ENCODE data around the gene C16orf96.

C16orf96 gene

DNA sequence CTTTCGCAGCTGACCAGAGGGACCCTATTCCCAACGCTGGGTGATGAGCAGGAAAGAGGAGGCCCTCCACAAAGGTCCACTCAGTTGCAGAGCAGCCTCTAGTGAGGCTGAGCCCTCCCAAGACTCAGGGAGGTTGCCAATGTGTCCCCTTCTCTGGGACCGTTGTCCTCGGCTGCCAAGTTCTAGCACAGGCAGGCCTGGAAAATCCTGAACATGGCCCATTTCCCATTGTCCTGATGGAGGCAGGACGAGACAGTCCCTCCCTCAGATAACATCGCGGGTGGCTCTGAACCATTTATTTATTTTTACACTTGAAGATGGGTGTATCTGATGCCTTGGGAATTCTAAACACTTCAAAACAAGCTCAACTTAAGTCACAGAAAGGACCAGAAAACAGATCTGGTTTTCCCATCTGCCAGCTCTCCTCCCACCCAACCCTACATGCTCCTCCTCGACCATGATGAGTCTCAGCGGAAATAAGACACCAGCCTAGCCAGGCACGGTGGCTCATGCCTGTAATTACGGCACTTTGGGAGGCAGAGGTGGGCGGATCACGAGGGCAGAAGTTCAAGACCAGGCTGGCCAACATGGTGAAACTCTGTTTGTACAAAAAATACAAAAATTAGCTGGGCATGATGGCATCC, 30.4 kb upstream of the C16orf96 start:
- no peak for DNase-seq

DNA sequence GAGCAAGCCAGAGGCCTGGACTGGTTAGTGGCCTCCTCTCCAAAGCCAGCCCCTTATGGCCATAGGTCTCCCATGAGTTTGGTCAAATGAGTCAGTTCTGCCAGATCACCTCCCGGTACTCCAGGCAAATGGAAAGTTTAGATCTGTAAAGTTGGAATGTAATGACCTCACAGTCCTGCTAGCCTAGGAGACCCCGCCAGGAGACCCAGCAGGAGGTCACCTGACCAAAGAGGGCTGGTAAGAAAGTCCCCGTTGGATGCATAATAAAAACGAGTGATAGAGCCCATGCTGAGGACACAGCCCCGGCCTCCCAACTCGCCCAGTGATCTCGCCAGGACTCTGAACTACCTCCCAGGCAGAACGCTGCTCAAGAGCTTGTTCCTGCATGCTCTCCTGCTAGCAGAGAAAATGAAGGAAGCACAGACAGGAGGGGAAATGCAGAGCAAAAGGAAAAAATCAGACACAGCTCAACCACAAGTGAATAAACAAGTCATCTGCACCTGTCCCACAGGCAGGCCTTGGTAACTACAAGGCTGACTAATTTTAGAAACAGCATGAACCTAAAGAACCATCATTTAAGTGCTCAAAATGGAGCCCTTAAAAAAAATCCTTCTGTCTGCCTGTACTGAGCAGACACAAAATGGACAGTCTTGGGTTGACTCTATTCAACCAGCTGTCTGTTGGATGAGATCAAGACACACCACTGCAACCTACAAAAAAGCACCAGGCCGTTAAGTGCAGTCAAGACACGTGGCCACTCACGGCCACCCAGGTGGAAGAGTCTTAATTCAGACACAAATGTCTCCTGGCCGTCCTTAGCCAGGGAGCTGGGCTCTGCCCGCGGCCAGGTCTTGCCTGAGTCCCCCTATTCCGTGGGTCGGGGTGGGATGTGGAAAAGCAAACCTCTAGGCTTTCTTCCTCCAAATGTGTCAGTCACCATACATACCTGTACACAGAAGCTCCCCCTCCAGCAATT, 26.8 kb upstream of the C16orf96 start:
- DNase-seq = no peak

DNA sequence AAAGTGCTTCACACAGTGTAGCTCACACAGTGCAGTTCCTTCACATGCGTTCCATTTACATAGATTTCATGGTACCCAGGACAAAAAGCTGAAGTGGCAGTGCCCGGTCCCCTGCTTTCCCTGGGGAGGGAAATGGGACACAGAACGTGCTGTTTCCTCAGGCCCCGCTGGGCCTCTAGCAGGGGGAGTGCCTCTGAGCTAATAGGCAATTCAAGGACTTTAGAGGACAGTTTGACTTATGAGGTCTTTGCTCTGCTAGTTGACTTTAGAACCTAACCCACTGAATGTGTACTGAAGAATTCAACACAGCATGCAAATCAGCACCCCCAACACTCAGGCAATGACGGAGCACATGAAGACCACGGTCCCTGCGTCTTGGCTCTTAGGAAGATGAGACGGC, 24.3 kb upstream of the C16orf96 start:
- DNase-seq = no peak

DNA sequence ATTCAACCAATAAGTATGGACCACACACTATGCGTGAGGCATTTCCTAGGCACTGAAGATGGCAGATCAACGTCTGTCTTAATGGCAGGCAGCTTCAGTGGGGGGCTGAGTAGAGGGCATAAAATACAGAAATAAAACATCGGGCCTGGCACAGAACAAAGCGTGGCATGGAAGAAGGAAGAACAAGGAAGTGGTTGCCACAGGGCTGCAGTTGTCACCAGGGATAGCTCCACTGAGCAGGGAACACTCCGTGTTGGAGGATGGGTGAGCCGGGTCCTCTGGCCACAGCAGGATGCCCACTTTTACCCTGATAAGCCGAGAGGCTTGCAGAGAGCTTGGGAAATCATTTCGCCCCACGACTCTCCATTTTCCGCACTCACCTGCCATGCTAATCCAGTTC, 23.9 kb upstream of the C16orf96 start:
- DNase-seq = no peak

DNA sequence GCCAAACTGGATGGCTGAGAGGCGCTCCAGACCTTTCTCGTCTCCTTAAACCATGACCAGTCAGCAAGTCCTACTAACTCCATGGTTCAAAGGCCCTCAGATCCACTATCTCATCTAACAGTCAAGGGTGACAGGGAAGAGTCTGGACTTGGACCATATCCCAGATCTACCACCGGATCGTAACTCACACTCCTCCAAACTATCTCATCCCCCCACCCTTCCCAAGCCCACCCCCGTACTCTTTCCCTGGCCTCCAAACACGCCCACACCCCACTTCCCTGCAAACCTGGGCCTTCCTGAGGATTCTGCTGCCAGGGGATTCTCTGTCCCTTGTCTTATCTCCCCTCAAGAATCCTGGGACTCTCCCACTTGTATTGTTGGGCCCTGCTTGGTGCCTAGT, 22.6 kb upstream of the C16orf96 start:
- no peak for DNase-seq

DNA sequence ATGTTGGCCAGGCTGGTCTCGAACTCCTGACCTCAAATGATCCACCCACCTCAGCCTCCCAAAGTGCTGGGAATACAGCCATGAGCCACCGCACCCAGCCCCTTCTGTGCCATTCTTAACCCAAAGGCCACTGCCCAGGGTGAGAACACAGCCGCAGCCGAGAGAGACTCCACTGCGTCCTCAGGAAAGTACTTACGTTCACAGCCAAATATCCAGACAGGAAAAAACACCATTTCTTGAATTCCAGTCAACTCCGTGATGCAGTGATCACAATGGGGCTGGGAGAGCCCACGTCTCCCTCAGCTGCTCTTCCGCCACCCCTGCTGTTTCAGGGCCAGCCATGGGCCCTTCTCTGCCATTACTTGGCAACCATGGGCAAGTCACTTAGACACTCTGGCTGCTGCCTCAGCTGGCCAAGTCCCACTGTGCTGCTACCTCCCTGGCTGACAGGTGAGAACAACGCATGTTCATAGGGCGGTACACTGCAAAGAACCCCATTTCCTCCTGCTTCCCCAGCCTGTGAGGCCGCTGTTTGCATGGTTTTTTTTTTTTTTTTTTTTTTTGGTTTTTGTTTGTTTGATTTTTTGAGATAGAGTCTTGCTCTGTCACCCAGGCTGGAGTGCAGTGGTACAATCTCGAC, 21.9 kb upstream of the C16orf96 start:
- DNase-seq = no peak

DNA sequence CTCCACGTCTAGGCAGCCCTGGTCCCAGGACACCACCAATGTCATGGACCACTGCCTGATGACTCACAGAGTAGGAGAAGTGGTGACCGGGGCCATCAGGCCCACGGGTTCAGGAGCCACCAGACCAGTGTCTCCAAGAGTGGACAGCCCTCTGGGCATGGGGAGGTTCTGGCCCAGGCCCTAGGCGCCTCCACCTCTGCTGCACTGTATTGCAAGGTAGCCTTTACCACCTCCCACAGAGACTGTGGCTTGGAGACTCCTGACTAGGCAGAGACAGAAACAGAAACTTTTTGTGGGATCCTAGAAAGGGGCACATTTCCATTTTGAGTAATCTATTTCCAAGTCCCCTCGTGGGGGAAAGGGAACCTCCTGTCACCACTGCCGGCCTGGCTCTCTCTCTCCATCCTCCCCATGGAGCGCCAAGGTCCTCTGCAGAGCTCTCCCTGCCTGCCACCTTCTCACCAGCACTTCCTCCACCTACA, 20.5 kb upstream of the C16orf96 start:
- no peak for DNase-seq

DNA sequence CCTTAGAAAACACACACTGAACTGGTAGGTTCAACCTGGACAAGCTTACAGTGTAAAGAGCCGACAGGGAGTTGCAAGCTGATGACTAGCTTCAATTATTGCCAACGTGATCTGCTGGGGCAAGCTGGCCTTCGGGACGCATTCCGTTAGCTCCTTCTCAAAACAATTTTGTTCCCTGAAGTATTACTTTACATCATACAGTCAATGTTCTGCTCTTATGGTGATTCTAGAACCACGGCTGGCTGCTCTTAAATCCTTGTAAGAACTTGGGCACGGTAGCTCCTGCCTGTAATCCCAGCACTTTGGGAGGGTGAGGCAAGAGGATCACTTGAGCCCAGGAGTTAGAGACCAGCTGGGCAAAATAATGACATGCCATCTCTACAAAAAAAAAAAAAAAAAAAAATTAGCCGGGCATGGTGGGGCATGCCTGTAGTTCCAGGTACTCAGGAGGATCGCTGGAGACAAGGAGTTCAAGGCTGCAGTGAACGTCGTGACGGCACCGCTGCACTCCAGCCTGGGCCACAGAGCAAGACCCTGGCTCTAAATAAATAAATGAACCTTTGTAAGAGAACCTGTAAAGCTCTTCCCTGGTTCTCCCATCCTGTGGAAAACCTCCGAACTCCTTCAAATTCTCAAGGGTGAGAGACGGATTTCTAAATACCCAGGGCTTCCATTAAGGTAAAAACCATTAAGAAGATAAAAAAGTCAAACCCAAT, 19.6 kb upstream of the C16orf96 start:
- no peak for DNase-seq

DNA sequence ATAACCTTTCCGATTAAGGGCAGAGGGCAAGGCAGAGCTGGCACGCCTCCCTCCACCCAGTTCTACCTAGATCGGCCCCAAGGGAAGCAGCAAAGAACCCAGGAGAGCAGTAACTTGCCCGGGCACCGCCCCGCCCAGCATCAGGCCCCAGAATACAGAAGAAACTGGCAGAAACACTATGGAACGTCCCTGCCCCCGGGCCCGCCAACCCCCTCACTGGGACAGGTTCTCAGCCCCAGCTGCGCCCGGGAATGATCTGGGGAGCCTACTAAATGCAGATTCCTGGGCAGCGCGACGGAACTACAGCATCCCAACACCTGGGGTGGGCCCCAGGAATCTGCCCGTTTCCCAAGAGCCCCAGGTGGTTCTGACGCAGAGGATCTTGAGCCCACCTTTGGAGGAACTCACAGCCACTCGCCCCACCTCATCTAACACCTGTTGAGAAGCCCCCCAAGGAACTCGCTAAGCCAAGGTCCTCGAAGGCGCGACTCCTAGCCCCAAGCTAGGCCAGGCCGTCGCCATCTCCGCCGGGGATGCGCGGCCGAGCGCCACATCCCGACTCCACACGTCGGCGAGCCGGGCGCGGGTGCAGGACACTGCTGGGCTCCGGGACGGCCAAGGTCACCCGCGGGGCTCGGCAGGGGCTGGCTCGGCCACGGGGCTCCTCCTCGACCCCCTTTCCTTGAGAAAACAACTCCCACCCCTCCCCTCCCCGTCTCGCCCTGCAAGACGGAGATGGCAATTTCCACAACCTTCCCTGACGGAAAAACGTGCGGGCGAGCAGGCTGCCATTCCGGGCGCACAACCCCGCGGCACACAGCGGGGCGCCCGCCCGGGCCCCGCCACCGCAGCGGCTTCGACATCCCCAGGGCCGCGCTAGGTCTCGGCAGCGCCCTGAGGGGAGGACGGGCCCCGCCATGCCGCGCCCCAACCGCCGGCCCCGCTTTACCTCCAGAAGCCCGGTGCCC, 18.5 kb upstream of the C16orf96 start:
- no peak for DNase-seq

DNA sequence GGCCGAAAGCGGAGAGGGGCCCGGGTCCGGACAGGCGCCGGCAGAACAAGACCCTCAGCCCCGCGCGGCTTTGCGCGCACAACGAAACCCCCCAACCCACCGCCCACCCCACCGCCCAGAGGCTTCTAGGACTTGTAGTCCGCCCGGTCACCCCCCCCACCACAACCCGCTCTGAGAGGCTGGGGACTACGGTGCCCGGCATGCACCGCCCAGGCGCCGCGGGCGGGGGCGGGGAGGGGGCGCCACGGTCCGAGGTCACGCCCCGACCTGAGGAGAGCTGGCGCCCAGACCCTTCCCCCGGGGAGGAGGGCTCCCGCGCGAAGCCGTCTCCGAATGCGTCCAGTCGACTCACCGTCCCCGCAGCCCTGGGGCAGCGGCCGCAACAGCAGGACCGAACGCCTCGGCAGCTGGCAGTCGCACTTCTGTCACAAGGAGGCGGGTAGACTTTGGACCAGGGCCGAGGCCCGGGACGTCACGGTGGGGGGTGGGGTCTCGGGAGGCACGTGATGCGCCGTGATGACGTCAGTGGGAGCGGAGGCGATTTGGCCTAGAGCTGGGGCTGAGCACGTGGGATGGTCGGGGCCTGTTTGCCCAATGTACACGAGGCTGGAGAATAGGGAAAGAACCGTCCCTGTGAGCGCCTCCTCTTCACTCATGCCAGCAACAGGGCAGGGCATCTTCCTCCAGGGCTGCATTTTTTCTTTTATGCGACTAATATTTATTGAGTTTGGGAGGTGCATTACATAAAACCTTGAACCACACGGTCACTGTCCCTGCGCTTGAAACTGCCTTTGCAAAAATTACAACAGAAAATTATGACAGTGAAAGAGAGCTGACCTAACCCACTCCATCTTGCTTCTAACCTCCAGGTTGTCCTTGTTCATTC, 17.5 kb upstream of the C16orf96 start, which contains the start of gene CDIP1:
Gene CDIP1, minus strand, starts transcription at position 424 of the 886 bp plus-strand sequence. CDS start 24,643 bp downstream, outside the sequence.
- peak; percentile 85 to 93 (median 88) for DNase-seq

DNA sequence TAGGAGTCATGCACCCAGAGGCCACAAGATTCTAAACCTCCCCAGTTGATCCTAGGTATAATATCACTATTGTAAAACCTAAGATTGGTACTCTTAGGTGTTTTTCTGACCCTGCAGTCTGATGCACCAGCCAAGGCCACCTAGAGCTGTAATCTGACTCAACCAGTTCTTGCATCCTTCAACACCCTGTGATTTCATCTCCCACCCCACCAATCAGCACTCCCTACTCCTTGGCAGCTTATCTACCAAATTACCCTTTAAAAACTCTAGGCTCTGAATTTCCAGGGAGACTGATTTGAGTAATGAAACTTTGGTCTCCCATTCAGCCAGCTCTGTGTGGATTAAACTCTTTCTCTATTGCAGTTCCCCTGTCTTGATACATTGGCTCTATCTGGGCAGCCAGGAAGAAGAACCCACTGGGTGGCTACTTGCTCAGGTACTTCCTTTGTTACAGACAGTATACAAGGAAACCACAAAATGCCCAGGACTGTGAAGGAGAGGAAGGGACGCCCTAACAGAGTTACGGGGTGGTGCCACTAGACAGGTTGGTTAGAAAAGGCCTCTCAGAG, 16.3 kb upstream of the C16orf96 start:
- no peak for DNase-seq

DNA sequence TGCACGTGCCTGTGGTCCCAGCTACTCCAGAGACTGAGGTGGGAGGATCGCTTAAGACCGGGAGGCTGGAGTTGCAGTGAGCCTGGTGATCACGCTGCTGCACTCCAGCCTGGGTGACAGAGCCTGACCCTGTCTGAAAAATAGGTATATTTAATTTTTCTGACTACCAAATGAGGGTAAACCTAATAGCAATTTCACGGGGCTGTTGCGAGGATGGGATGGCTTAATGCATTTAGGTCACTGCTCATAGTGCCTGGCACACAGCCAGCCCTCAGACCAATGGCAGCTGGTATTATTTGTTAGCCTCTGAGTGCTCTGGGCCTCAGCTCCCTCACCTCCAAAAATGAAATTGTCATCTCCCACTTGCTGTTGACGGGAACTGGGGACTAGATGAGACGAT, 11.7 kb upstream of the C16orf96 start:
- DNase-seq = no peak

DNA sequence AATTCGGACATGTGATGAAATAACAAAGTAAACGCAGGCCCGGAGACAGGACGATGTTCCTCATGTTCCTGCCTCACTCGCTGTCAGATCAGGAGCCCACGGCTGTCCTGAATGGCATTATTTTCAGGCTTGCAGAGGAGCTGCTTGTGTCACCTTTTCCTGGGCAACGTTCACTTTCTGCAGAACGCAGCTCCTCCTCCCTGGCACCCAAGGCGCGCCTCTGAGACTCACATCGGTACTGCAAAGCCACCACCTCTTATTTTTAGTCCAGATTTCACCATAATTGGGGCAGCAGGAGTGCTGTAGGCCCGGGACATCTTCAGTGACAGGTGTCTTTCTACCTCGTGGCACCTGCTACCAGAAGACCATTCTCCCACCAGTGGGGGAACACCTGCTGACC, 8.0 kb upstream of the C16orf96 start:
- no peak for DNase-seq

DNA sequence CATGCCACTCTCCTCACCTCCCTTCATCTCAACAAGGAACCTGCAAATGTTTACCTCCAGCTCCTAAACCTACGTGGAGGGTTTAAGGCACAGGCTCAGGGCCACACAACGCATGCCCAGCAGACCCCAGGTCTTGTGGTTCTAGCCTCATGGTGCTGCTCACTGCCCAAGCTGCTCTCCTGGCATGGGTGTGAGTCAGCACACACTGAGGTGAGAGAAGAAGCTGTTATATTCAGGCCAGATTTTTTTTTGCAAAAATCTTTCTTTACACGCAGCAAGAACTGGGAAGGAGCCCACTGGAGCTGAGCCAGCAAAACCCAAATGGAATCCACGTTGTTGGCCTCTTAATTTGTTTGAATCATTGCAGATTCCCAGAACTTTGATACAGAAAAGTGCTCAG, 5.5 kb upstream of the C16orf96 start:
- no peak for DNase-seq

DNA sequence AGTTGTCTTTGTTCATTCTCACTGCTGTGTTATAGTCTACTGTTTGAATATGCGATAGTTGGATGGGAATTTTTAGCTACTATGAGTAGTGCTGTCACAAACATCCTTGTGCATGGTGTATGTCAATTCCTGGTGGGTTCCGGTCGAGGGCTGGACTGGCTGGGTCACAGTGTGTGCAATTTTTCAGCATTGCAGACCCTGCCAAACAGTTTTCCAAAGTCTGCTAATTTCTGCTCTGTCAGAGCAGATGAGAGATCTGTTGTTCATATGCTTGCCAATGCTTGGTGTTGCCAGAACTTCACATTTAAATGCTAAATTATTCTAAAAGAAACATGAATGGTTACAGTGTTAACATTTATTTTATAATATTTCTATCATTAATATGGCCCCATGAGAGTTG, 3.6 kb upstream of the C16orf96 start:
- DNase-seq = no peak

DNA sequence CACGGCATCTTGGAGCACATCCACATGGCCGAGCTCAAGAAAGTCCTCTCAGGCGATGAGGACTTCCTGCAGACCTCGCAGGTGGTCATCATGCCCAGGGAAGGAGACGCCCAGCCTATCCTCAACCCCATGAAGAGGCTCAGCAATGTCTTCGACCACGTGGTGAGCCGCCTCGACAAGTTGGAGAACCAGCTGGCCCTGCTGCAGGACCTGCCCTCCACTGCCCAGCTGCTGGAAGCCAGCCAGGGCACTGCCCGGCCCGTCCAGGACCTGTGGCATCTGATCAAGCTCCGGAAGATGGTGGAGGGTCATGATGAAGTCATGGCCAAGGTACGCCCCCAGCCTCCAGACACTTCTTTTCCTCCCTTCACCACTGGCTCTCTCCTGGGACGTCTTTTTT, 440 bp downstream of the C16orf96 start:
- no peak for DNase-seq

DNA sequence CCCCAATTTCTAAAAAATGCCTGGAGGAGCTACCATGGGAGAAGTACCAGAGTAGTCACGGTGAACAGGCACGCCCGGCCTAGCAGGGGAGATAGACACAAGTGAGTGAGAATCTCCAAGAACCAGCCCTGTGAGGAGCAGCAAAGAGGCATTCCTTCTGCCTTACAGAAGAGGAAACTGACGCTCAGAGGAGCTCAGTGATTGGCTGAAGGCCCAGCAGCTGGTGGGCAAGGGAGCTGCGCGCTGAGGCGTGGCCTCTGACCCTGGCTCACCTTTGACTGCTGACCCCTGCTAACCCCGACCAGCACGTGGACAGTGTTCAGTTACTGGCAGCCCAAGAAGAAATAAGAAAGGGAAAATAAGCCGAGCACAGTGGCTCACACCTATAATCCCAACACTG, 1.8 kb downstream of the C16orf96 start:
- no peak for DNase-seq

DNA sequence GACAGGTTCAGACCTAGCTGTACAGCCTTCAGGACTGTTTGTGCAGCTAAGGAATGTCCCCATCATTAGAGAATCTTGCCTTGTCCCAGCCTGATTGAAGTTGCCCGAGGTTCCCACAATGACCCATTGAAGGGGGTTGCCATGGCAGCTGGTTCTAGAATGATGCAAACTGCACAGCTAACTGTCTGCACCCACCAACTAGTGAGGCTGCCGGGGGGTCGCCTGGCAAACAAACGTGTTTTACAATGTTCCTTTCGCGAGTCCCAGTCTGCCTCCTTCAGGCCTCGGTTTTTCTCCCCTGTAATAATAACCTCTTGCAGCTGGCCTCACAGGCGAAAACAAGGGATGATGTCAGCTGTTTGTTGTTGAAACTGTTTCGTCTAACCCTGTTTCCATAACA, 5.5 kb downstream of the C16orf96 start:
- no peak for DNase-seq

DNA sequence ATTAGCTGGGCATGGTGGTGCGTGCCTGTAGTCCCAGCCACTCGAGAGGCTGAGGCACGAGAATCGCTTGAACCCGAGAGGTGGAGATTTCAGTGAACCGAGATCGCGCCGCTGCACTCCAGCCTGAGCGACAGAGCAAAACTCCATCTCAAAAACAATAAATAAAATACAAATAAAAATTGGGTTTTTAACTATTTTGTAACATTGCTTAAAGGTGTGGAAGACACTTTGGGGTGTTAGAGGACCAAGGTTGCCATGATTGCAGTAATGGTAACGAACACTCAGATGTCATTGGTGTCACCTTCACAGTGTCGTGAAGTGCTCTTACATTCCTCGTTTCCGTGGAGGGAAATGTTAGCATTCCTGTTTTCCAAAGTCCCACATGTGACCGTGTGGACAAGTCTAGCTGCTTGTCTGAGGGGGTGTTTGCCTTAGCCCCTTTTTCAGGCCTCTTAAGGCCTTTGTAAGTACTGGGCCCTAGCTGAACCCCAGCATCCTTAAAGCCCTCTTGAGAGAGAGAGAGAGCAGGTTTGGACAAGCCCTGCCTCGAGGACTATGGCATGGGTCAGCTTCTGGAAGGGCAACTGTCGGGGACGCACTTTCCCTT, 8.6 kb downstream of the C16orf96 start:
- DNase-seq = no peak

DNA sequence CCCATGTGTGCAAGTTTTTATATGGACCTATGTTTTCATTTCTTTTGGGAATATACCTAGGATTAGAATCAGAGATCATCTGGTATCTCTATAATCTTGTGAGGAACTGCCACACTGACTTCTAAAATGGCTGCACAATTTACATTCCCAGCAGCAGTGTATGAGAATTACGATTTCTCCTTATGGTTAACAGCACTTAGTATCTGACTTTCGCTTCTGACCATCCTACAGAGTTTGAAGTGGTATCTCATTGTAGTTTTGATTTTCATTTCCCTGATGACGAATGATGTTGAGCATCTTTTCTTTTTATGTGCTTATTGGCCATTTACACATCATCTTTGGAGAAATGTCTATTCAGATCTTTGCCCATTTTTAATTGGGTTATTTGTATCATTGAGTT, 10.0 kb downstream of the C16orf96 start:
- no peak for DNase-seq

Measured in activated CD4-positive, CD25-positive, alpha-beta regulatory T cell (primary cell).